Parathyroid adenoma (tissue), 2 donors: ENCODE results near the gene NCKIPSD.
A peak's percentile ranks its signal among the peaks of the same experiment; 100 is the strongest.

Experiments
- H2AFZ ChIP-seq: fragments of 300-600 bp; sonication (generic); one replicate; pipeline ENCODE4 v1.7.0; 2017; ENCODE audit warnings: antibody characterized with exemption, mild to moderate bottlenecking
- H3K27ac ChIP-seq: fragments of 300-600 bp; sonication (generic); one replicate; pipeline ENCODE4 v1.7.0; 2017
- H3K27me3 ChIP-seq: fragments of 300-600 bp; sonication (generic); one replicate; pipeline ENCODE4 v1.7.0; 2017; ENCODE audit warnings: low read length; ENCODE audit not compliant: control insufficient read depth, insufficient read depth
- H3K36me3 ChIP-seq: fragments of 300-600 bp; sonication (generic); one replicate; pipeline ENCODE4 v1.7.0; 2017; ENCODE audit warnings: low read length; ENCODE audit not compliant: control insufficient read depth, insufficient read depth
- H3K4me1 ChIP-seq: fragments of 300-600 bp; sonication (generic); one replicate; pipeline ENCODE4 v1.7.0; 2017; ENCODE audit warnings: control low read depth
- H3K4me2 ChIP-seq: fragments of 300-600 bp; sonication (generic); one replicate; pipeline ENCODE4 v1.7.0; 2017; ENCODE audit warnings: low read length
- H3K4me3 ChIP-seq: fragments of 300-600 bp; sonication (generic); one replicate; pipeline ENCODE4 v1.7.0; 2017; ENCODE audit warnings: low read depth, low read length
- H3K79me2 ChIP-seq: fragments of 300-600 bp; sonication (generic); one replicate; pipeline ENCODE4 v1.7.0; 2017; ENCODE audit warnings: control low read depth
- H3K9ac ChIP-seq: fragments of 300-600 bp; sonication (generic); one replicate; pipeline ENCODE4 v1.7.0; 2017; ENCODE audit warnings: mild to moderate bottlenecking
- H3K9me3 ChIP-seq: fragments of 300-600 bp; sonication (generic); one replicate; pipeline ENCODE4 v1.7.0; 2017; ENCODE audit warnings: low read length; ENCODE audit not compliant: control insufficient read depth
- CTCF ChIP-seq: fragments of 300-600 bp; sonication (generic); IDR thresholded peaks from one replicate; pipeline ENCODE4 v1.7.0; 2017; ENCODE audit warnings: antibody characterized with exemption, mild to moderate bottlenecking
- donor health status: primary hyperparathyroidism.

Gene NCKIPSD

DNA sequence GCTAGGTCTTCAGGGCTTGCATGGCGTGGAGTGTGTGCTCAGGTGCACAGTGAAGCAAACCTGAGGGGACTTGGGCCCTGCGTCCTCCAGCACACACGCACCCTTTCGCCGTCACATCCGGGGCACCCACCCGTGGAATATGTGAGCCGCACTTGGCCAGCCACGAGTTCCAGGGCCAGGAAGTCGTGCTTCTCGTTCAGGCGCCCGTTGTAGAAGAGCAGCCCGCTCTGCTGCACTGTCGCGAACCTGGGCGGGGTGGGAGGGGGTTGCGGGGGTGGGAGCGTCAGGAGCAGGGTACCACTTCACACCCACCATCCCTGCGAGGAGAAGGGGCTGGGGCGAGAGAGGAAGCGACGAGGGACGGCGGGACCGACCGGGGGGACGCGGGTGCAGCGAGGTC lies 30.1 kb downstream of the NCKIPSD start:
- Histone ChIP-seq H3K9ac (no peak overlapping the region), H3K9me3 (no peaks in the 10 kb centered on the region), H3K27ac (no peak overlapping the region), H3K27me3 (no peaks in the 10 kb centered on the region), H3K4me2 (peak overlapping the region; percentile 80), H3K79me2 (peaks cover 5% of the 10 kb centered on the region), H3K4me1 (no peaks in the 10 kb centered on the region), H3K36me3 (no peaks in the 10 kb centered on the region), H2AFZ (no peak overlapping the region), H3K4me3 (no peak overlapping the region)
- TF ChIP-seq CTCF = no peak

DNA sequence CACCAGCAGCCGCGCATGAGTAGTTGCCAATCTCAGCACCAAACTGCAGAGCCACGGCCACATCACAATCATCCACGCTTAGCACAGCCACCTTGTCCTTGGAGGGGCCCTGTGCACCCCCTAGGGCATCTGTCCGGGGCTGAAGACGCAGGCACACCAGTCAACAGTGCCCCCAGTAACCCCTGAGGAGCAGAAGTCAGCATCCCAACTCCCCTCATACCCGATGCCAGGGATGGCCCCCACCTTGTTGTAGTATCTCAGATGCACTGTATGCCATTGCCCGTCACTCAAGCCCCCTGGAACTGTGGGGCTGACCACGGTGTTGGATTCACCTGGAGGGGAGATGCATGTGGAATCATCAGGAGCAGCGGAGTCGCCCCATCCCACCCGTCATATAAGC lies 30.7 kb downstream of the NCKIPSD start:
- Histone ChIP-seq H2AFZ (no peak overlapping the region), H3K9ac (no peak overlapping the region), H3K4me2 (no peak overlapping the region), H3K9me3 (no peaks in the 10 kb centered on the region), H3K36me3 (no peaks in the 10 kb centered on the region), H3K79me2 (peaks cover 5% of the 10 kb centered on the region), H3K27me3 (no peaks in the 10 kb centered on the region), H3K27ac (no peak overlapping the region), H3K4me3 (no peak overlapping the region), H3K4me1 (no peaks in the 10 kb centered on the region)
- TF ChIP-seq CTCF = no peak

- H3K79me2 ChIP-seq = peaks cover 5% of the 10 kb centered on the region
- H3K9me3 ChIP-seq = no peaks in the 10 kb centered on the region
- no peak overlapping the region for H3K9ac ChIP-seq
- H3K4me1 ChIP-seq = no peaks in the 10 kb centered on the region
- H2AFZ ChIP-seq = no peak overlapping the region
- no peak overlapping the region for H3K4me3 ChIP-seq
- no peak overlapping the region for H3K27ac ChIP-seq
- H3K36me3 ChIP-seq = no peaks in the 10 kb centered on the region
- no peak for TF ChIP-seq CTCF
- H3K27me3 ChIP-seq = no peaks in the 10 kb centered on the region
- H3K4me2 ChIP-seq = no peak overlapping the region
Observed at GRCh38 chr3:48652923-48653715, 32.6 kb downstream of the NCKIPSD start.

DNA sequence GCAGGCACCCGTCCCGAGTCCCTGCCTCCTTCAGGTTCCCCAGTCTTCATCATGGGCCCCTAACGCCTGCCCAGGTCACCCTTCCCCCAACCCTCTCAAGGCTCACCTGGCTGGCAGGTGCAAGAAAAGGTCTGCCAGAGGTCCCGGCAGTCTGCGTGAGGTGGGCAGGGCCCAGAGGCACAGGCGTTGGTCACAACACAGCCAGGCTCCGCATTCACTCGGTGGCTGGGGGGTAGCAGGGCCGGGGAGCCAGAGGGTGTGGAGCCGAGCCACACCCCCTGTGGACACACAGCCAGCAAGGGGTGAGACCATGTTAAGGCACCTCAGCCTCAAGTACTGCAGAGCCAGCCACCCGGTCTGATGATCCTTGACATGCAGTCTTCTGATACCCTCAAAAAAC lies 33.9 kb downstream of the NCKIPSD start:
- Histone ChIP-seq H2AFZ (no peak overlapping the region), H3K27ac (no peak overlapping the region), H3K9ac (no peak overlapping the region), H3K4me3 (no peak overlapping the region), H3K4me2 (no peak overlapping the region), H3K4me1 (no peaks in the 10 kb centered on the region), H3K36me3 (no peaks in the 10 kb centered on the region), H3K27me3 (no peaks in the 10 kb centered on the region), H3K9me3 (no peaks in the 10 kb centered on the region), H3K79me2 (peaks cover 2% of the 10 kb centered on the region)
- TF ChIP-seq CTCF = no peak

DNA sequence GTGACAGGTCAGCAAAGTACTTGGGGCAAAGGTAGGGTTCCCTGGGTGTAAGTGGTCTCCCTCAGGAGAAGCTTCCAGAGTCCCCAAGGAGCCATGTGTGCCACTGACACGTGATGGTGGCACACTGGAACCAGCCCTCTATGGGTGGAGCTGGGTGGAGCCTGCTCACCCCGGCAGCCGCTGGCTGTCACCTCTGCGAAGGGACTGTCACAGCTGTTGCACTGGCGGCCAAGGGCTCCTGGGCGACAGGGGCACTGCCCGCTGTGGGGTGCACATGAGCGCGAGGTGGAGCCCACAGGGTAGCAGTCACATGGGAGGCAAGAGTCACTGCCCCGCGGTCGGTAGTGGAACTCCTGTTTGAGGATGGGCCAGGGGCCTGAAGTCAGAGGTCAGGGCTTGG lies 35.0 kb downstream of the NCKIPSD start:
- no peak overlapping the region for H3K9ac ChIP-seq
- no peaks in the 10 kb centered on the region for H3K36me3 ChIP-seq
- H3K9me3 ChIP-seq = no peaks in the 10 kb centered on the region
- no peak for TF ChIP-seq CTCF
- no peak overlapping the region for H3K27ac ChIP-seq
- no peak overlapping the region for H2AFZ ChIP-seq
- H3K4me3 ChIP-seq = no peak overlapping the region
- no peaks in the 10 kb centered on the region for H3K27me3 ChIP-seq
- H3K4me2 ChIP-seq = no peak overlapping the region
- H3K79me2 ChIP-seq = no peaks in the 10 kb centered on the region
- H3K4me1 ChIP-seq = no peaks in the 10 kb centered on the region
